ENCODE results near the gene CGRRF1.

Gene CGRRF1

DNA sequence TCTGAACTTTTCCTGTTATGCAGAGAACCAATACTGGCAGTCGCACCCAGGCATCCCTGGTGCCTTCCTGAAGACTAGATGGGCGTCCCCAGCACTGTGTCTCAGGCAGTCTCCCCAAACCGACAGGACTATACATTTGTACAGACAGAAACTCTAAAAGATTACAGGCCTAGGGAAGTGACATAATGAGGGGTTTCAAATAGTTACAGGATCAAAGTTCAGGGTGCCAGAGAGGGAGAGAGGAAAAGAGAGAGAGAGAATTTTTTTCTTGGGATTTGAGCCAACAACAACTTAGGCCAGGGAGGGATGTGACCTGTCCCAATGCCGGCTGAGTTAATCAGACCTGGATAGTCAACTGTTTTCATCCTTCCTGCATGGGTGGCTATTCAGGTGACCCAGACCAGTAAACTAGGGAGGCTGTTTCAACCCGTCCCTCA lies 11.6 kb upstream of the CGRRF1 start:
- Histone ChIP-seq H3K4me3 (ENCODE audit: low read depth, low read length, poor library complexity, severe bottlenecking) (no peak overlapping the region), H3K4me2 (ENCODE audit: low read length) (no peak overlapping the region), H3K4me1 (ENCODE audit: insufficient read depth, low read length, severe bottlenecking) (peaks cover 8% of the 10 kb centered on the region), H4K20me1 (ENCODE audit: insufficient read depth, low read length) (no peaks in the 10 kb centered on the region), H3K79me2 (ENCODE audit: insufficient read depth, low read length) (no peaks in the 10 kb centered on the region), H3K27me3 (ENCODE audit: insufficient read depth, low read length) (no peaks in the 10 kb centered on the region), H3K9me2 (ENCODE audit: low read depth, low read length) (no peaks in the 10 kb centered on the region), H3K9ac (ENCODE audit: low read length) (no peak overlapping the region), H3F3A (ENCODE audit: insufficient read depth, low read length) (no peaks in the 10 kb centered on the region), H3K36me3 (ENCODE audit: insufficient read depth, low read length) (no peaks in the 10 kb centered on the region), H3K9me3 (ENCODE audit: low read length) (no peaks in the 10 kb centered on the region), H2AFZ (ENCODE audit: low read length) (no peak overlapping the region), H3K27ac (ENCODE audit: low read depth, low read length, poor library complexity, severe bottlenecking) (no peak overlapping the region)
- no peak for TF ChIP-seq EZH2 (IDR thresholded peaks at IDR 0.05; ENCODE audit: borderline replicate concordance, low read length)
- TF ChIP-seq, protein P1, sequence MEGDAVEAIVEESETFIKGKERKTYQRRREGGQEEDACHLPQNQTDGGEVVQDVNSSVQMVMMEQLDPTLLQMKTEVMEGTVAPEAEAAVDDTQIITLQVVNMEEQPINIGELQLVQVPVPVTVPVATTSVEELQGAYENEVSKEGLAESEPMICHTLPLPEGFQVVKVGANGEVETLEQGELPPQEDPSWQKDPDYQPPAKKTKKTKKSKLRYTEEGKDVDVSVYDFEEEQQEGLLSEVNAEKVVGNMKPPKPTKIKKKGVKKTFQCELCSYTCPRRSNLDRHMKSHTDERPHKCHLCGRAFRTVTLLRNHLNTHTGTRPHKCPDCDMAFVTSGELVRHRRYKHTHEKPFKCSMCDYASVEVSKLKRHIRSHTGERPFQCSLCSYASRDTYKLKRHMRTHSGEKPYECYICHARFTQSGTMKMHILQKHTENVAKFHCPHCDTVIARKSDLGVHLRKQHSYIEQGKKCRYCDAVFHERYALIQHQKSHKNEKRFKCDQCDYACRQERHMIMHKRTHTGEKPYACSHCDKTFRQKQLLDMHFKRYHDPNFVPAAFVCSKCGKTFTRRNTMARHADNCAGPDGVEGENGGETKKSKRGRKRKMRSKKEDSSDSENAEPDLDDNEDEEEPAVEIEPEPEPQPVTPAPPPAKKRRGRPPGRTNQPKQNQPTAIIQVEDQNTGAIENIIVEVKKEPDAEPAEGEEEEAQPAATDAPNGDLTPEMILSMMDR (IDR thresholded peaks at IDR 0.05; ENCODE audit: low read length) = no peak

DNA sequence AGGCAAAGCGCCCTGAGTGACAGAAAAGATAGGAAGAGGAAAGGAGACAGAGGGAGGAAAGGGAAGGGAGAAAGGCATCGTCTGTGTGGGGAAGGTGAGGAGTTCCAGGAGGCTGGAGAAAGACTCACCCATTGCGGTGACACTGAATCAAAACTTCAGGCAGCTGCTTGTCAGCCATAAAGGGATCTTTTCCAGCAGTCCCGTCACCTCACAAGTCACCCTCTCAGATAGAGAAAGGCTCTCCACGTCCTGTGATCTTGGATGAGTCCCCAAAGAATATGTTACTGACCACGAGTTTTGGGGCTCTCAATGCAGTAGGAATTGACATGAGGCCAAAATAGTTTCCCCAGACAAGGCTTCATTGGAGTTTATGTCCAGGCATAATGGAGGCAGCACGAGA lies 11.1 kb upstream of the CGRRF1 start:
- Histone ChIP-seq H3K9me2 (ENCODE audit: low read depth, low read length) (no peaks in the 10 kb centered on the region), H3K9me3 (ENCODE audit: low read length) (no peaks in the 10 kb centered on the region), H4K20me1 (ENCODE audit: insufficient read depth, low read length) (no peaks in the 10 kb centered on the region), H3K36me3 (ENCODE audit: insufficient read depth, low read length) (no peaks in the 10 kb centered on the region), H3K4me2 (ENCODE audit: low read length) (no peak overlapping the region), H3K27me3 (ENCODE audit: insufficient read depth, low read length) (no peaks in the 10 kb centered on the region), H3K79me2 (ENCODE audit: insufficient read depth, low read length) (no peaks in the 10 kb centered on the region), H2AFZ (ENCODE audit: low read length) (no peak overlapping the region), H3K4me1 (ENCODE audit: insufficient read depth, low read length, severe bottlenecking) (peaks cover 3% of the 10 kb centered on the region), H3F3A (ENCODE audit: insufficient read depth, low read length) (no peaks in the 10 kb centered on the region), H3K9ac (ENCODE audit: low read length) (no peak overlapping the region), H3K27ac (ENCODE audit: low read depth, low read length, poor library complexity, severe bottlenecking) (no peak overlapping the region), H3K4me3 (ENCODE audit: low read depth, low read length, poor library complexity, severe bottlenecking) (no peak overlapping the region)
- TF ChIP-seq EZH2 (IDR thresholded peaks at IDR 0.05; ENCODE audit: borderline replicate concordance, low read length) = no peak
- TF ChIP-seq, protein P1 (IDR thresholded peaks at IDR 0.05; ENCODE audit: low read length) = no peak

DNA sequence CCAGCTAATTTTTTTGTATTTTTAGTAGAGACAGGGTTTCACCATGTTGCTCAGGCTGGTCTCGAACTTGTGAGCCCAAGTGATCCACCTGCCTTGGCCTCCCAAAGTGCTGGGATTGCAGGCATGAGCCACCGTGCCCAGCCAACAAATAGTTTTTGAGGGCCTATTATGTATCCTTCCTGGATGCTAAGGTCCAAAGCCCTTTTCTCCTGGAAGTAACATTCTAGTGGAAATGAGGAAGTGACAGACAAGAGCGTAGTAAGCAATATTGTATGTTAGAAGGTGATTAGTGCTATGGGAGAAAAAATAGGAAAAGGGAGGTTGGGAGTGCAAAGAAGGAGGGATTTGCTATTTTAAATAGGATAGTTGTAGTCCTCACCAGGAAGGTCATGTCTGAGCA lies 9.0 kb upstream of the CGRRF1 start:
- no peaks in the 10 kb centered on the region for H3K9me3 ChIP-seq (ENCODE audit: low read length)
- H3K4me3 ChIP-seq (ENCODE audit: low read depth, low read length, poor library complexity, severe bottlenecking) = no peak overlapping the region
- H3K79me2 ChIP-seq (ENCODE audit: insufficient read depth, low read length) = no peaks in the 10 kb centered on the region
- TF ChIP-seq EZH2 (IDR thresholded peaks at IDR 0.05; ENCODE audit: borderline replicate concordance, low read length) = no peak
- TF ChIP-seq, protein P1 (IDR thresholded peaks at IDR 0.05; ENCODE audit: low read length) = no peak
- H3K9me2 ChIP-seq (ENCODE audit: low read depth, low read length) = no peaks in the 10 kb centered on the region
- no peaks in the 10 kb centered on the region for H3F3A ChIP-seq (ENCODE audit: insufficient read depth, low read length)
- H4K20me1 ChIP-seq (ENCODE audit: insufficient read depth, low read length) = no peaks in the 10 kb centered on the region
- H3K36me3 ChIP-seq (ENCODE audit: insufficient read depth, low read length) = no peaks in the 10 kb centered on the region
- H3K27me3 ChIP-seq (ENCODE audit: insufficient read depth, low read length) = no peaks in the 10 kb centered on the region
- H3K27ac ChIP-seq (ENCODE audit: low read depth, low read length, poor library complexity, severe bottlenecking) = no peak overlapping the region
- no peaks in the 10 kb centered on the region for H3K4me1 ChIP-seq (ENCODE audit: insufficient read depth, low read length, severe bottlenecking)
- H3K9ac ChIP-seq (ENCODE audit: low read length) = no peak overlapping the region
- no peak overlapping the region for H3K4me2 ChIP-seq (ENCODE audit: low read length)
- H2AFZ ChIP-seq (ENCODE audit: low read length) = no peak overlapping the region

Measured in OCI-LY1 (cell line).